Superior temporal gyrus (tissue), 1 donor: ENCODE data around the gene RPRML.
"Not testable (repeated sequence)": the region's sequence is repeated elsewhere in the genome, so short reads cannot be mapped to it uniquely, and the experiment has no call there.

Source experiments
- DNase-seq: peaks from one replicate; pipeline ENCODE4 v3.0.0-alpha.2; 2016; ENCODE audit errors: extremely low spot score

Gene RPRML

GRCh38 chr17:46979147-46979863 is at the start of gene RPRML:
RPRML (minus strand) TSS chr17:46979253; CDS start chr17:46979007, 246 bp downstream.
- DNase-seq = no peak

- DNase-seq = not testable (repeated sequence)
Observed at GRCh38 chr17:47016966-47017365, 37.9 kb upstream of the RPRML start.

- DNase-seq = no peak
Observed at GRCh38 chr17:47013341-47013740, 34.3 kb upstream of the RPRML start.

- no peak for DNase-seq
Observed at GRCh38 chr17:47012457-47012856, 33.4 kb upstream of the RPRML start.

GRCh38 chr17:47009759-47010594 is 30.9 kb upstream of the RPRML start:
- DNase-seq = no peak

- no peak for DNase-seq
Observed at GRCh38 chr17:47004906-47005305, 25.9 kb upstream of the RPRML start.

- not testable (repeated sequence) for DNase-seq
Observed at GRCh38 chr17:47003864-47004263, 24.8 kb upstream of the RPRML start.

- DNase-seq = no peak
Observed at GRCh38 chr17:46995841-46996571, 17.0 kb upstream of the RPRML start.

- no peak for DNase-seq
Observed at GRCh38 chr17:46994993-46995392, 15.9 kb upstream of the RPRML start.

- DNase-seq = no peak
Observed at GRCh38 chr17:46991617-46992016, 12.6 kb upstream of the RPRML start.

GRCh38 chr17:46989637-46990431 is 10.8 kb upstream of the RPRML start:
- DNase-seq = no peak

GRCh38 chr17:46987927-46988326 is 8.9 kb upstream of the RPRML start:
- DNase-seq = not testable (repeated sequence)

GRCh38 chr17:46986366-46986765 is 7.3 kb upstream of the RPRML start:
- no peak for DNase-seq

GRCh38 chr17:46984892-46985291 is 5.8 kb upstream of the RPRML start:
- DNase-seq = no peak

- DNase-seq = no peak
Observed at GRCh38 chr17:46984341-46984740, 5.3 kb upstream of the RPRML start.

- DNase-seq = no peak
Observed at GRCh38 chr17:46983782-46984181, 4.7 kb upstream of the RPRML start.

GRCh38 chr17:46982577-46982976 is 3.5 kb upstream of the RPRML start:
- DNase-seq = no peak

GRCh38 chr17:46978489-46979146 is 435 bp downstream of the RPRML start:
- DNase-seq = no peak

- DNase-seq = no peak
Observed at GRCh38 chr17:46977750-46978488, 1.1 kb downstream of the RPRML start.

- no peak for DNase-seq
Observed at GRCh38 chr17:46977348-46977747, 1.7 kb downstream of the RPRML start.
